ENCODE data around the gene SCIN.
A peak's percentile ranks its signal among the peaks of the same experiment; 100 is the strongest.

Gene SCIN

GRCh38 chr7:12569673-12570072 lies 847 bp upstream of the SCIN start:
- no peak for DNase-seq

- DNase-seq = peak; percentile 33
Observed at GRCh38 chr7:12570168-12570533, 369 bp upstream of the SCIN start.

GRCh38 chr7:12571691-12572090 lies 1.2 kb downstream of the SCIN start:
- no peak for DNase-seq

DNA sequence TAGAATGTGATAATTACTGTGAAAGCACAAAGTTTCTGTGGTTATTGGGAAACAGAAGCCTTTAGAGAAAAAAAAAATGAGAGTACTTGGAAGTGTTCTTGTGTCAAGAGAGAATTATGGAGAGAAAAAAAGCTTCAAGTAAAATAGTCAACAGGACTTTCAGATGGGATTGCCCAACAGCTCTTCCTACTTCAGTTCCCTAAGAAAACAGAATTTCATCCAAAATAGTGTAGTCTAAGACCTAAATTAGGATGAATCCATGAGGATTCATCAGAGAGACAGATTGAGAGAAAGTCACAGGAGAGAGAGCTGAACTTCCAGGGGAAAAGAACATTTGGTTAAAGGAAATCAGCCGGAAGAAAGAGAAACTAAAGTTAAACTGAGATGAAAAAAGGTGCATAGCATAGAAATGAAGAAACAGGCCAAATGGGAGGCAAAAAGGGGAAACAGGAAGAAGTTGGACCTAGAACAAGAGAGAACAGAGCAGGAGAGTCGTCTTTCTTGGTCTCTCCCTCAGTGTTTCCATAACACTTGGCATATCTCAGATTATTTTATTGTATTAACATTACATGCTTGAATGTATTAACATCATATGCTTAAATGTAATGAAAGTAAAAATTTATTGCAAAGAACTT lies 2.5 kb downstream of the SCIN start:
- no peak for DNase-seq

GRCh38 chr7:12573885-12574284 lies 3.4 kb downstream of the SCIN start:
- DNase-seq = no peak

GRCh38 chr7:12578930-12579640 lies 8.6 kb downstream of the SCIN start:
- no peak for DNase-seq

DNA sequence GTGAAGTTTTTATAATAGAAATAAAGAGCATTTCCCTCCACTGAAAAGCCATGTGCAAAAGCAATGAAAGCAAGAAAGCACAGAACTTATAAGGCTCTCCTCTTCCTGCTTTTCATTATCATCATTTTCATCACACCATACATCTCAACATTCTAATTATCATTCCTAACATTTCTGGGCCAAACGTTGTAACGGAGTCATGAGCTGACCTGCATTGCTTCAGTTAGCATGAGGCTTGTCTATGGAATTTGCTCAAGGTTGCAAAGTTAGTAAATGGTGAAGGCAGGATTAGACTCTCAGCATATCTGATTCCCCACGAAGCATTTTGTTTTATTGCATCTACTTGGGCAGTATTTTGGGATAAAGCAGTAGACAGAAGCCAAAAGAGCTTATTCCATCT lies 11.4 kb downstream of the SCIN start:
- DNase-seq = no peak

- DNase-seq = no peak
Observed at GRCh38 chr7:12582362-12582761, 11.8 kb downstream of the SCIN start.

GRCh38 chr7:12583176-12583575 lies 12.7 kb downstream of the SCIN start:
- no peak for DNase-seq

DNA sequence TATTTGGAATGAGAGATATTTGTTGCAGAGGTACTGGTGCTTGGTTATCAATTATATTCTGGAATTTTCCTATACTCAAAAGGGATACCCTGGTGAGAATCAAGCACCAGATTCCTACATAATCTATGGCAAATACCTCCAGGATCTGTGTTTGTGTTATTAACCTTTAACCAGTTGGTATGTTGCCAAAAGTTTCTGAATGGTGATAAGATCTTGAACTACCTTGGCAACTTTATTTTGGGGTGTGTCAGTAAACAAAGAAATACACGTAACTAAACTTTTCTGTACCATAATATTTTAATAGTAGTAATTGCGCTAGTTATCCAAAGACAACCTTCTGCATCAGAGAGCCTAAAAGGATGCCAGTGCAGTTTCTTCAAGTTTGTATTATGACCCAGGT lies 13.4 kb downstream of the SCIN start:
- DNase-seq = no peak

- DNase-seq = no peak
Observed at GRCh38 chr7:12584930-12585329, 14.4 kb downstream of the SCIN start.

- no peak for DNase-seq
Observed at GRCh38 chr7:12586271-12586670, 15.8 kb downstream of the SCIN start.

DNA sequence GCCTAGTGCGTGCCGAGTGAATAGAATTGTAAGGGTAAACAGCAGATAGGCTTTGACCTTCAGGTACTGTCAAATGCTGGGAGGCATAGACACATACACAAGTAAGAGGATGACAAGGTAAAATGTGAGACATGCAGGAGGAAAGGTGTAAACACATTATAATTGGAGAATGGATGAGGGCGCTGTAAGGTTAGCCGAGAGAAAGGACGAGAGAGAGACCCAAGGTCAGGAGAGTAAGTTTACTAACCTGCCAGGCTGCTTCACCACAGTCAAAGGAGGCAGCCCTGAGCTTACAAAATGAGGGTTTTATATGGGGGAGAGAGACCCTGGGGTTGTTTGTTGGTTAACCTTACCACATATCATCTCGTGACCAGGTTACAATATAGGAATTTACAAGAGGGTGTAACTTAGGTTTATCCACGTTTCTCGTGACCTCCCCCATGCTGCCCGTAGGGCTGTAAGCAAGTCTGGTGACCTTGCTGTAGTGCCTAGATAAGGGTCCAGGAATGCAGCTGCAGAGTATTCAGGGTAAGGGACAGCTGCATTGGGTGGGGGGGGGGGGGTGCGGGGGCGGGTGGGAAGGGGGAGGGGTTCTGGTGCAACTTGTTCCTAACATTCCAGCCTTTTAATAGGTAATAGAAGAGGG lies 17.9 kb downstream of the SCIN start:
- DNase-seq = no peak

GRCh38 chr7:12590559-12590958 lies 20.0 kb downstream of the SCIN start:
- DNase-seq = no peak

- DNase-seq = no peak
Observed at GRCh38 chr7:12594122-12594897, 23.8 kb downstream of the SCIN start.

DNA sequence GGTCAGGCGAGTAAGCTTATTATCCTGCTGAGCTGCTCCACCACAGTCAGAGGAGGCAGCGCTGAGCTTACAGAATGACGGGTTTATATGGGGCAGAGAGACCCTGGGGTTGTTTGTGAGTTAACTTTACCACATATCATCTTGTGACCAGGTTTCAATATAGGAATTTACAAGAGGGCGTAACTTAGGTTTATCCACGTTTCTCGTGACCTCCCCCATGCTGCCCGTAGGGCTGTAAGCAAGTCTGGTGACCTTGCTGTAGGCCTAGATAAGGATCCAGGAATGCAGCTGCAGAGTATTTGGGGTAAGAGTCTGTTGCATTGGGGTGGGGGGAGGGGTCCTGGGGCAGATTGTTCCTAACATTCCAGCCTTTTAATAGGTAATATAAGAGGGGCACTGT lies 24.6 kb downstream of the SCIN start:
- no peak for DNase-seq

- DNase-seq = peak; percentile 56
Observed at GRCh38 chr7:12596225-12596790, 25.8 kb downstream of the SCIN start.

GRCh38 chr7:12601302-12601869 lies 30.9 kb downstream of the SCIN start:
- DNase-seq = no peak

DNA sequence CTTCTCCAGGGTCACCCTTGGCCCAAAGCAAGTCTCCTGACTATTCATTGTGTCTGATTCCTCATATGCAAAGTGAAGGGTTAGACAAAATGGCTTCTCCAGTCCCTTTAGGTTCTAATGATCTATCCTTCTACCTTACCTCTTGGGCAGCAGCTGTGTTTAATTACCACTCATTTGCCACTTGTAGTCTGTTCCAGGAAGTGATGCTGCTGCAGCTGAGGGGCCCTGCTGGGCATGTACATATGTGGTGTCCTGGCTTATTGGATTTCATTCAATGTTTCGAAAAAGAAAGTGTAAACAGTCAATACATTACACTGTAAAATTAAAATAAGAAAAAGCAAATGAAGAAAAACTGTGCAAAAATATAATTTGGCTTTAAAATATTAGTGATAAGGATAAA lies 36.6 kb downstream of the SCIN start:
- DNase-seq = peak; percentile 94

DNA sequence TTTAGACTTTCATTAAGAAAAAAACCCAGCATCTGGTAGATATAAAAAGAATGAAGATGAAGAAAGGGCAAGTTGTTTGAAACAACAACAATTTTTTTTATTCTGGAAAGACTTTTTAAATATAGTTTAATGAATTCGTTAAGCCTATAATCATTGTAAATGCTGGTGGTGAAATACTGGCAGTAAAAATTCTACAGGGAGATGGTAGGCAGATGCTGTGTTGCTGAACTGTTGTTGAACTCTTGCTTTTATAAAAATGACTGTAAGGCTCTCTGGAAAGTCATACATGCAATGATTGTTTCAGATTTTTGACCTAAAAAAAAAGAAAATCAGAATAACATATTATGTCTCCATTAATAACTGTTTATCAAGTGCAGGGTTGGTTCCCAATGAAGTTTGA lies 39.0 kb downstream of the SCIN start:
- DNase-seq = no peak

GRCh38 chr7:12610899-12611298 lies 40.4 kb downstream of the SCIN start:
- no peak for DNase-seq

- DNase-seq = no peak
Observed at GRCh38 chr7:12612622-12613021, 42.1 kb downstream of the SCIN start.

All from NCI-H510A (cell line).